ENCODE data around the gene WASHC4.

WASHC4 gene

DNA sequence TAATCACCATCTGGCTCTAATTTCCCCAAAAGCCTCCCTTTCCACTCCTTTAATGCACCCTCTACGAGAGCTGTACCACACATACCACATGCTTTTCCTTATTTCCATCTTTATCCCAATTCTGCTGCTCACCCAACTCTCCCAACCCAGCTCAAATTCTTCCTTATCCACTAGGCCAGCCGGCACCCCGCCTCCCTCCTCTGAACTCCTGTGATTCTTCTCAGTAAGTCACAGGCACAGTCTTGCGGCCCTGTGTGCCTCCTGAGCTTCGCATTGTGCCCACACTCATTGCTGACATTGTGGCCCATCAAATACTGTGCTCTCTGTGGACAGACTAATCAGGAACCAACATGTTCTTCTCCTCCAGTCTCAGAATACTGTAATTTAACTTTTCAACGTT lies 83.0 kb downstream of the WASHC4 start:
- no peak overlapping the region for H3K27ac ChIP-seq (ENCODE audit: low read depth, low read length)
- no peaks in the 10 kb centered on the region for H3K79me1 ChIP-seq (ENCODE audit: low read length)

GRCh38 chr12:105192624-105193225 lies 85.2 kb downstream of the WASHC4 start:
- no peak overlapping the region for H3K4me3 ChIP-seq (ENCODE audit: low read length)
- H4K8ac ChIP-seq (ENCODE audit: low read depth, low read length), result no peak overlapping the region
- H3K79me1 ChIP-seq (ENCODE audit: low read length), result no peaks in the 10 kb centered on the region
- H3K4ac ChIP-seq (ENCODE audit: low read depth, low read length), result no peak overlapping the region
- DNase-seq, result no peak
- no peak overlapping the region for H4K5ac ChIP-seq (ENCODE audit: low read length)
- H3K4me2 ChIP-seq (ENCODE audit: low read length), result no peak overlapping the region
- no peak overlapping the region for H3K23ac ChIP-seq (ENCODE audit: low read length)
- H3K79me2 ChIP-seq (ENCODE audit: control insufficient read depth, insufficient read depth, low read length), result no peaks in the 10 kb centered on the region
- no peak overlapping the region for H2BK5ac ChIP-seq (ENCODE audit: low read length)
- no peak overlapping the region for H2AK5ac ChIP-seq (ENCODE audit: low read length)
- no peak overlapping the region for H2BK120ac ChIP-seq (ENCODE audit: low read depth, low read length)
- no peaks in the 10 kb centered on the region for H3K27me3 ChIP-seq (ENCODE audit: insufficient read depth, low read length, poor library complexity)
- H3K56ac ChIP-seq (ENCODE audit: low read length), result no peak overlapping the region
- peaks cover 1% of the 10 kb centered on the region for H3K36me3 ChIP-seq (ENCODE audit: control insufficient read depth, insufficient read depth, low read length)
- no peak overlapping the region for H3K18ac ChIP-seq (ENCODE audit: low read length)
- H3K9ac ChIP-seq (ENCODE audit: low read length), result no peak overlapping the region
- no peak overlapping the region for H2BK15ac ChIP-seq (replicated peaks; ENCODE audit: low read depth)
- H3K27ac ChIP-seq (ENCODE audit: low read depth, low read length), result no peak overlapping the region
- no peaks in the 10 kb centered on the region for H3K4me1 ChIP-seq (ENCODE audit: control insufficient read depth, low read depth, low read length)
- no CpG with 5 or more reads among the region's 1 CpG for WGBS (ENCODE audit: extremely low coverage, insufficient coverage, low lambda C conversion rate)

More for the DNA sequence above, 83.0 kb downstream of the WASHC4 start:
- Histone ChIP-seq H2AK5ac (ENCODE audit: low read length) (no peak overlapping the region), H3K27me3 (ENCODE audit: insufficient read depth, low read length, poor library complexity) (no peaks in the 10 kb centered on the region), H3K36me3 (ENCODE audit: control insufficient read depth, insufficient read depth, low read length) (peaks cover 1% of the 10 kb centered on the region), H2BK5ac (ENCODE audit: low read length) (no peak overlapping the region), H3K79me2 (ENCODE audit: control insufficient read depth, insufficient read depth, low read length) (no peaks in the 10 kb centered on the region), H4K5ac (ENCODE audit: low read length) (no peak overlapping the region), H3K4me1 (ENCODE audit: control insufficient read depth, low read depth, low read length) (no peaks in the 10 kb centered on the region), H3K4me3 (ENCODE audit: low read length) (no peak overlapping the region), H3K23ac (ENCODE audit: low read length) (no peak overlapping the region), H2BK15ac (replicated peaks; ENCODE audit: low read depth) (no peak overlapping the region), H3K4ac (ENCODE audit: low read depth, low read length) (no peak overlapping the region), H3K18ac (ENCODE audit: low read length) (no peak overlapping the region), H2BK120ac (ENCODE audit: low read depth, low read length) (no peak overlapping the region), H3K56ac (ENCODE audit: low read length) (no peak overlapping the region), H3K9ac (ENCODE audit: low read length) (no peak overlapping the region), H3K4me2 (ENCODE audit: low read length) (no peak overlapping the region), H4K8ac (ENCODE audit: low read depth, low read length) (no peak overlapping the region)
- no peak for DNase-seq
- no CpG with 5 or more reads among the region's 6 CpGs for WGBS (ENCODE audit: extremely low coverage, insufficient coverage, low lambda C conversion rate)

DNA sequence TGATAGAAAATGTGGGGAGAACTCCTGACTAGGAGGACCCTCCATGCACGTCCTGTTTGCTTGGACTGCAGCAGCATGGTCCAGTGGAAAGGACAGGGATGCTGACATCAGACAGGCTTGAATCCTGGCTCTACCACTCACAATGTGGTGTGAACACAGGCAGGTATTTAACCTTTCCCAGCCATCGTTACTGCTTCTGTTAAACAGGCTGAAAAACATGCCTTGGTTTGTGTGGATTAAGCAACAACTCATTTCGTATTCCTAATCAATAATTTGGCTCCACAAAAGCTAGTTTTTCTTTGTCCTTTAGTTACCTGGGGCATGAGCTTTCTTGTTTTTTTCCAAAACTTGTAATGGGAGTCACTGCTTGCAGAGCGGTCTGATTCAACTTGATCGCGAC lies 87.4 kb downstream of the WASHC4 start:
- DNase-seq, result no peak
- no peak overlapping the region for H3K27ac ChIP-seq (ENCODE audit: low read depth, low read length)
- no peak overlapping the region for H3K18ac ChIP-seq (ENCODE audit: low read length)
- no peaks in the 10 kb centered on the region for H3K79me1 ChIP-seq (ENCODE audit: low read length)
- H2BK120ac ChIP-seq (ENCODE audit: low read depth, low read length), result no peak overlapping the region
- no peak overlapping the region for H3K4me2 ChIP-seq (ENCODE audit: low read length)
- H2AK5ac ChIP-seq (ENCODE audit: low read length), result no peak overlapping the region
- no CpG with 5 or more reads among the region's 6 CpGs for WGBS (ENCODE audit: extremely low coverage, insufficient coverage, low lambda C conversion rate)
- H3K27me3 ChIP-seq (ENCODE audit: insufficient read depth, low read length, poor library complexity), result no peaks in the 10 kb centered on the region
- no peaks in the 10 kb centered on the region for H3K79me2 ChIP-seq (ENCODE audit: control insufficient read depth, insufficient read depth, low read length)
- no peak overlapping the region for H4K8ac ChIP-seq (ENCODE audit: low read depth, low read length)
- no peak overlapping the region for H3K4me3 ChIP-seq (ENCODE audit: low read length)
- no peak overlapping the region for H3K23ac ChIP-seq (ENCODE audit: low read length)
- no peak overlapping the region for H2BK5ac ChIP-seq (ENCODE audit: low read length)
- no peaks in the 10 kb centered on the region for H3K4me1 ChIP-seq (ENCODE audit: control insufficient read depth, low read depth, low read length)
- H3K9ac ChIP-seq (ENCODE audit: low read length), result no peak overlapping the region
- no peak overlapping the region for H2BK15ac ChIP-seq (replicated peaks; ENCODE audit: low read depth)
- H3K56ac ChIP-seq (ENCODE audit: low read length), result no peak overlapping the region
- no peak overlapping the region for H3K4ac ChIP-seq (ENCODE audit: low read depth, low read length)
- H3K36me3 ChIP-seq (ENCODE audit: control insufficient read depth, insufficient read depth, low read length), result peaks cover 1% of the 10 kb centered on the region
- no peak overlapping the region for H4K5ac ChIP-seq (ENCODE audit: low read length)

DNA sequence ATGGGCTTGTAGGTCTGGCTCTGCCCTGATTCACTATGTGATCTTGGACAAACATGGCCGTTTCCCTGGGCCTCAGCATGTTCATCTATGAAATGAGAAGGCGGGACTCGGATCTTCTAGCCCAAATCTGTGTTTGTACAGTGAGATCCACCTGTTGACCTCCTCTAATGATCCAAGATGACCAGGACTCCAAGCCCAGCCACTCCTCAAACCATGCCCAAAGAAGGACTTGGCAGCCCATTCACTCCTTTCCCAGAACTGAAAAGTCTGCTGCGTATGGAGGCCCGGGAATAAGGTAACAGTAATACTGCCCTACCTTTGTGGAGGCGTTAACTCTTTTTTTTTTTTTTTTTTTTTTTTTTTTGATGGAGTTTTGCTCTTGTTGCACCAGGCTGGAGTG lies 88.6 kb downstream of the WASHC4 start:
- Histone ChIP-seq H2BK5ac (ENCODE audit: low read length) (no peak overlapping the region), H3K18ac (ENCODE audit: low read length) (no peak overlapping the region), H3K36me3 (ENCODE audit: control insufficient read depth, insufficient read depth, low read length) (peaks cover 1% of the 10 kb centered on the region), H3K4ac (ENCODE audit: low read depth, low read length) (no peak overlapping the region), H3K4me1 (ENCODE audit: control insufficient read depth, low read depth, low read length) (no peaks in the 10 kb centered on the region), H3K79me1 (ENCODE audit: low read length) (no peaks in the 10 kb centered on the region), H3K9ac (ENCODE audit: low read length) (no peak overlapping the region), H3K27me3 (ENCODE audit: insufficient read depth, low read length, poor library complexity) (no peaks in the 10 kb centered on the region), H3K79me2 (ENCODE audit: control insufficient read depth, insufficient read depth, low read length) (no peaks in the 10 kb centered on the region), H2AK5ac (ENCODE audit: low read length) (no peak overlapping the region), H3K4me3 (ENCODE audit: low read length) (no peak overlapping the region), H4K5ac (ENCODE audit: low read length) (no peak overlapping the region), H3K56ac (ENCODE audit: low read length) (no peak overlapping the region), H2BK120ac (ENCODE audit: low read depth, low read length) (no peak overlapping the region), H4K8ac (ENCODE audit: low read depth, low read length) (no peak overlapping the region), H3K23ac (ENCODE audit: low read length) (no peak overlapping the region), H3K27ac (ENCODE audit: low read depth, low read length) (no peak overlapping the region), H3K4me2 (ENCODE audit: low read length) (no peak overlapping the region), H2BK15ac (replicated peaks; ENCODE audit: low read depth) (no peak overlapping the region)
- no CpG with 5 or more reads among the region's 6 CpGs for WGBS (ENCODE audit: extremely low coverage, insufficient coverage, low lambda C conversion rate)
- DNase-seq, result no peak

DNA sequence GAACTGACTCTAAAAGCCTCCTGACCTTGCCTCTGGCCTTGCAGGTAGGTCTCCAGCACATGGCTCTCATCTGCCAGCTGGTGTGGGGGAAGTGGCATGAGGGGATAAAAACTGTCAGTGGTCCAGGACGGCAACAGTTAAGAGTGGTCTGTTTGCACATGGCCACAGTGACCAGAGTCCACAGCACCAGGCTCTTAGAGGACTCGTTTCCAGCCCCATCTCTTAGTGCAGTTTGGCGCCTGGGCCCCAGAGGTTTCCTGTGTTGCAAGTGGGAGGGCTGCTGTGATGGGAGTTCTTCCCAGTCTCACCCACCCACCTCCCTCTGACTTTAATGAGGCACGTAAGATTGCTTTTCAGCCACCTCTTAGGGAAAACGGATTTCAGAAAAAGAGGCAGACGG lies 91.4 kb downstream of the WASHC4 start:
- no peak overlapping the region for H3K4ac ChIP-seq (ENCODE audit: low read depth, low read length)
- H3K23ac ChIP-seq (ENCODE audit: low read length), result no peak overlapping the region
- H3K4me1 ChIP-seq (ENCODE audit: control insufficient read depth, low read depth, low read length), result no peaks in the 10 kb centered on the region
- H3K79me2 ChIP-seq (ENCODE audit: control insufficient read depth, insufficient read depth, low read length), result no peaks in the 10 kb centered on the region
- H3K36me3 ChIP-seq (ENCODE audit: control insufficient read depth, insufficient read depth, low read length), result peaks cover 3% of the 10 kb centered on the region
- no peak overlapping the region for H3K18ac ChIP-seq (ENCODE audit: low read length)
- no peak overlapping the region for H2BK15ac ChIP-seq (replicated peaks; ENCODE audit: low read depth)
- no peak overlapping the region for H3K9ac ChIP-seq (ENCODE audit: low read length)
- no peak for DNase-seq
- H3K27ac ChIP-seq (ENCODE audit: low read depth, low read length), result no peak overlapping the region
- WGBS (ENCODE audit: extremely low coverage, insufficient coverage, low lambda C conversion rate), result no CpG with 5 or more reads among the region's 6 CpGs
- H3K79me1 ChIP-seq (ENCODE audit: low read length), result no peaks in the 10 kb centered on the region
- H4K8ac ChIP-seq (ENCODE audit: low read depth, low read length), result no peak overlapping the region
- no peak overlapping the region for H3K56ac ChIP-seq (ENCODE audit: low read length)
- H3K4me2 ChIP-seq (ENCODE audit: low read length), result no peak overlapping the region
- H3K4me3 ChIP-seq (ENCODE audit: low read length), result no peak overlapping the region
- no peaks in the 10 kb centered on the region for H3K27me3 ChIP-seq (ENCODE audit: insufficient read depth, low read length, poor library complexity)
- no peak overlapping the region for H2BK120ac ChIP-seq (ENCODE audit: low read depth, low read length)
- no peak overlapping the region for H4K5ac ChIP-seq (ENCODE audit: low read length)
- no peak overlapping the region for H2BK5ac ChIP-seq (ENCODE audit: low read length)
- H2AK5ac ChIP-seq (ENCODE audit: low read length), result no peak overlapping the region

DNA sequence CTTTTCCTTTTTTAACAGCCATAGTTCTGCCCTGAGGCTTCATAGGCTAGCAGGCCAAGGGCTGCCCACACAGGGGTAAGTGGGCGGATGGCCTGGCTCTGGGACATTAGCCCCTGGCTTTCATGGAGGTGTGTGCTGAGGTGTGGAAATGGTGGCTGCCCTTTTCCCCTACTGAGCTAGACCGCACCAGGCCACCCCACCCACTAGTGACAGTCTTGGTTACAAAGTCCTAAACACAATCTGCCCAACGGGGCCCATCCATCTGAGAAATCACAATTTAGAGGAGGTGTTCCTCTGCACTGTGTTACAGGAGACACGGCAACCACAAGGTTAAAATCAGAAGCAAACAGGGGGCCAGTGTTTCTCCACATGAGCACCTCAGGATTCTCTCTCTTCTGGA lies 92.9 kb downstream of the WASHC4 start:
- H3K79me2 ChIP-seq (ENCODE audit: control insufficient read depth, insufficient read depth, low read length), result no peaks in the 10 kb centered on the region
- peaks cover 4% of the 10 kb centered on the region for H3K36me3 ChIP-seq (ENCODE audit: control insufficient read depth, insufficient read depth, low read length)
- H2BK5ac ChIP-seq (ENCODE audit: low read length), result no peak overlapping the region
- H3K9ac ChIP-seq (ENCODE audit: low read length), result no peak overlapping the region
- no peak overlapping the region for H3K23ac ChIP-seq (ENCODE audit: low read length)
- H2AK5ac ChIP-seq (ENCODE audit: low read length), result no peak overlapping the region
- H4K8ac ChIP-seq (ENCODE audit: low read depth, low read length), result no peak overlapping the region
- no peak overlapping the region for H3K4ac ChIP-seq (ENCODE audit: low read depth, low read length)
- WGBS (ENCODE audit: extremely low coverage, insufficient coverage, low lambda C conversion rate), result no CpG with 5 or more reads among the region's 4 CpGs
- no peaks in the 10 kb centered on the region for H3K79me1 ChIP-seq (ENCODE audit: low read length)
- no peak for DNase-seq
- H2BK120ac ChIP-seq (ENCODE audit: low read depth, low read length), result no peak overlapping the region
- H4K5ac ChIP-seq (ENCODE audit: low read length), result no peak overlapping the region
- H3K18ac ChIP-seq (ENCODE audit: low read length), result no peak overlapping the region
- no peak overlapping the region for H3K27ac ChIP-seq (ENCODE audit: low read depth, low read length)
- H3K4me3 ChIP-seq (ENCODE audit: low read length), result no peak overlapping the region
- no peaks in the 10 kb centered on the region for H3K27me3 ChIP-seq (ENCODE audit: insufficient read depth, low read length, poor library complexity)
- H3K56ac ChIP-seq (ENCODE audit: low read length), result no peak overlapping the region
- H3K4me2 ChIP-seq (ENCODE audit: low read length), result no peak overlapping the region
- no peak overlapping the region for H2BK15ac ChIP-seq (replicated peaks; ENCODE audit: low read depth)
- no peaks in the 10 kb centered on the region for H3K4me1 ChIP-seq (ENCODE audit: control insufficient read depth, low read depth, low read length)

Data from mesendoderm (in vitro differentiated cells).